PC-3 (cell line): ENCODE results near the gene MAPK8IP1. TPM values are rescaled to one million over a fixed set of nuclear protein-coding genes. Genes with fewer than 3 reads are reported as not detected.

Source experiments
- ATAC-seq: fragments of 200-7000 bp; cut with Tn5 transposase; 2 replicates; pipeline ENCODE4 v1.9.1; 2020; ENCODE audit warnings: mild to moderate bottlenecking, moderate library complexity
- BruUV-seq: library from RNA; stranded (reverse); fragments of 400-500 nt; replicated peaks from 2 replicates; lab custom pipeline; 2021; lab: Mats Ljungman, UMichigan
- CTCF ChIA-PET: fragments of 300-600 bp; sonication (Branson Sonifier 250); formaldehyde crosslinking; loops from one replicate; lab custom pipeline; 2022; ENCODE audit warnings: antibody characterized with exemption; lab: Charles Lee
- POLR2A ChIA-PET: fragments of 300-600 bp; sonication (Branson Sonifier 250); formaldehyde crosslinking; loops from one replicate; lab custom pipeline; 2022; ENCODE audit warnings: antibody characterized with exemption; ENCODE audit not compliant: unreplicated experiment; lab: Charles Lee
- DNase-seq: peaks from one replicate; pipeline ENCODE4 v3.0.0-alpha.2; 2015
- H2AFZ ChIP-seq: fragments of 300-600 bp; sonication (generic); 2 replicates; pipeline ENCODE4 v1.6.0; 2016; ENCODE audit warnings: antibody characterized with exemption, low read length
- H3F3A ChIP-seq: fragments of 300-600 bp; sonication (generic); one replicate; pipeline ENCODE4 v1.6.0; 2017; ENCODE audit warnings: antibody characterized with exemption, low read length, control low read depth, mild to moderate bottlenecking; ENCODE audit not compliant: unreplicated experiment
- H3K27ac ChIP-seq: fragments of 300-600 bp; sonication (generic); 2 replicates; pipeline ENCODE4 v1.5.1; 2016; ENCODE audit warnings: mild to moderate bottlenecking, low read length
- H3K27me3 ChIP-seq: fragments of 300-600 bp; sonication (generic); 2 replicates; pipeline ENCODE4 v1.6.1; 2016; ENCODE audit warnings: low read length, mixed read lengths
- H3K36me3 ChIP-seq: fragments of 300-600 bp; sonication (generic); 2 replicates; pipeline ENCODE4 v1.6.1; 2016; ENCODE audit warnings: low read depth, mixed run types, low read length, mixed read lengths
- H3K4me1 ChIP-seq: fragments of 300-600 bp; sonication (generic); 2 replicates; pipeline ENCODE4 v1.5.1; 2016; ENCODE audit warnings: low read length; ENCODE audit not compliant: insufficient read depth
- H3K4me2 ChIP-seq: fragments of 300-600 bp; sonication (generic); 2 replicates; pipeline ENCODE4 v1.6.0; 2016; ENCODE audit warnings: low read length
- H3K4me3 ChIP-seq: fragments of 300-600 bp; sonication (generic); 2 replicates; pipeline ENCODE4 v1.5.1; 2016; ENCODE audit warnings: mild to moderate bottlenecking, low read length, mixed read lengths
- H3K79me2 ChIP-seq: fragments of 300-600 bp; sonication (generic); 2 replicates; pipeline ENCODE4 v1.6.1; 2017; ENCODE audit warnings: low read length, mixed read lengths
- H3K9ac ChIP-seq: fragments of 300-600 bp; sonication (generic); 2 replicates; pipeline ENCODE4 v1.6.0; 2016; ENCODE audit warnings: mild to moderate bottlenecking, low read length
- H3K9me2 ChIP-seq: fragments of 300-600 bp; sonication (generic); replicated peaks from 2 replicates; pipeline ENCODE4 v1.6.1; 2016; ENCODE audit warnings: mixed run types, low read length, mixed read lengths
- H3K9me3 ChIP-seq: fragments of 300-600 bp; sonication (generic); 2 replicates; pipeline ENCODE4 v1.6.1; 2016; ENCODE audit warnings: low read length, mixed read lengths
- H4K20me1 ChIP-seq: fragments of 300-600 bp; sonication (generic); 2 replicates; pipeline ENCODE4 v1.6.1; 2016; ENCODE audit warnings: low read length, mixed read lengths
- CTCF ChIP-seq: fragments of 300-600 bp; sonication (generic); conservative IDR thresholded peaks from 2 replicates; pipeline ENCODE4 v1.5.1; 2017; ENCODE audit warnings: antibody characterized with exemption, low read depth, mild to moderate bottlenecking, low read length
- EZH2 ChIP-seq: fragments of 300-600 bp; sonication (generic); IDR thresholded peaks from one replicate; pipeline ENCODE4 v1.6.1; 2017; ENCODE audit warnings: antibody characterized with exemption, mild to moderate bottlenecking, low read length; ENCODE audit not compliant: unreplicated experiment
- EZH2phosphoT487 ChIP-seq: fragments of 300-600 bp; sonication (generic); IDR thresholded peaks from 2 replicates; pipeline ENCODE4 v1.6.1; 2018; ENCODE audit warnings: mild to moderate bottlenecking, antibody characterized with exemption, low read length, borderline replicate concordance
- intact Hi-C: fragments of 100-400 bp; cut with micrococcal nuclease; formaldehyde crosslinking; loops from 2 replicates; pipeline ENCODE4 v1.9.0; 2023
- total RNA-seq: library from RNA; depleted of rRNA; stranded (reverse); fragments of >200 nt; gene quantifications from 2 replicates; pipeline ENCODE4 v1.2.3, GENCODE V29; 2014

The MAPK8IP1 gene
- total RNA-seq, 1 experiment from 2014 or later: 7.1 TPM

- Histone ChIP-seq H3F3A (no peaks in the 10 kb centered on the region), H3K9me2 (no peaks in the 10 kb centered on the region), H3K79me2 (no peaks in the 10 kb centered on the region), H3K4me1 (peaks cover 7% of the 10 kb centered on the region; the same call in 1 of the 2 replicates), H3K36me3 (no peaks in the 10 kb centered on the region), H4K20me1 (no peaks in the 10 kb centered on the region), H3K4me3 (no peak overlapping the region), H3K9ac (no peak overlapping the region), H3K27ac (no peak overlapping the region), H3K27me3 (no peaks in the 10 kb centered on the region), H3K9me3 (no peaks in the 10 kb centered on the region), H3K4me2 (no peak overlapping the region), H2AFZ (no peak overlapping the region)
- DNase-seq: no peak
- no peak for ATAC-seq
- no TSS peak for BruUV-seq
- ChIA-PET CTCF (interaction anchor here (0.6 kb wide), 1 partner anchor 59 kb away, joined by 3 read pairs; no protein-coding TSS in a partner anchor), POLR2A (no interaction called here)
- intact Hi-C loops: no loop called here
- TF ChIP-seq EZH2phosphoT487 (no peak), CTCF (no peak), EZH2 (no peak)
Measured at GRCh38 chr11:45930951-45931570, 45.6 kb downstream of the MAPK8IP1 start.

DNA sequence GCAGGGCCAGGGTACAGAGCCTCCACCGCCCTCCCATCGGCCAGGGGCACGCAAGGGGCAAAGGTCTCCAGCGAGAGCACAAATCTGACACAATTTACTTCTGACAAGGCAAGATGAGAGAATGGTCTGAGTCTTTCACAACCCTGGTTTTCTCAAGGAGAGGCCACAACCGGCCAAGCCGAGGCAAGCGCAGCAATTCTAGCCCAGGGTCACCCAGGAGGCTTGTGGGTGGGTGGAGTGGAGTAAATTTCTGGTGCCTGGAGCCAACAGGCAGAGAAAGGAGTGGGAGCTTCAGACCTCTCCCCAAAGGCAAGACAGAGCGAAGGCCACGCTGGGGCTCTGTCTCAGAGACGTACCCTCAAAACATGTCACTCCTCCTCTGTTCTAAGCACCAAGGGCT is 46.3 kb downstream of the MAPK8IP1 start:
- intact Hi-C loops: no loop called here
- H3K4me2 ChIP-seq: no peak overlapping the region

More for the DNA sequence above, 46.3 kb downstream of the MAPK8IP1 start:
- H3K9me3 ChIP-seq: no peaks in the 10 kb centered on the region
- ChIA-PET POLR2A (no interaction called here), CTCF (no interaction called here)
- no peaks in the 10 kb centered on the region for H3K79me2 ChIP-seq
- no peak overlapping the region for H3K4me3 ChIP-seq
- ATAC-seq: no peak
- peaks cover 7% of the 10 kb centered on the region; the same call in 1 of the 2 replicates for H3K4me1 ChIP-seq
- H3K36me3 ChIP-seq: no peaks in the 10 kb centered on the region
- no peak for DNase-seq
- H2AFZ ChIP-seq: no peak overlapping the region
- H3K27me3 ChIP-seq: no peaks in the 10 kb centered on the region
- H3K9me2 ChIP-seq: no peaks in the 10 kb centered on the region
- H3K27ac ChIP-seq: no peak overlapping the region
- H3K9ac ChIP-seq: no peak overlapping the region
- no peaks in the 10 kb centered on the region for H4K20me1 ChIP-seq
- H3F3A ChIP-seq: no peaks in the 10 kb centered on the region
- TF ChIP-seq EZH2phosphoT487 (no peak), EZH2 (no peak), CTCF (no peak)
- no TSS peak for BruUV-seq
